GM12891 (cell line): ENCODE measurements around the gene CCM2.

Source experiments
- POLR2A ChIP-seq: IDR thresholded peaks from 2 replicates; pipeline ENCODE4 v1.6.1; 2011; ENCODE audit warnings: low read depth, low read length, control low read depth
- POLR2AphosphoS5 ChIP-seq: IDR thresholded peaks from 2 replicates; pipeline ENCODE4 v1.6.1; 2011; ENCODE audit warnings: low read depth, low read length, control low read depth

DNA sequence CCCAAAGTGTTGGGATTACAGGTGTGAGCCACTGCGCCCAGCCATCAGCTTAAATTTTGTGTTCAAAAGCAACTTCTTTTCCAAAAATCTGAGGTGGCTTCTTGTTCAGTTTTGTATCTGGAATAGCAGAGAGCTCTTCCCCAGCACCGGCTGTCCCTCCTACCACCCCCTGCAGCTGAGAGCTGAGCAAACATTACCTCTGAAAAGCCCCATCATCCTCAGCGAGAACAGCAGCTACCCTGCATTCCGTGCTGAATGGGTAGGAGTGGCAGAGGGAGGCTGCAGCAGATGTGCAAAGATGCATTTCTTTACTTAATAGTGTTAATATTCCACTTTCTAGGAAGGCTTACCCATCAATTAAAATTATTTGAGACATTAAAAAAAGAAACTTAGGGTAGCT, 31.8 kb downstream of the CCM2 start:
- TF ChIP-seq POLR2AphosphoS5 = no peak
- no peak for TF ChIP-seq POLR2A
